ENCODE measurements around the gene ATG10.
"Not testable (repeated sequence)": the region's sequence is repeated elsewhere in the genome, so short reads cannot be mapped to it uniquely, and the experiment has no call there.

The ATG10 gene

DNA sequence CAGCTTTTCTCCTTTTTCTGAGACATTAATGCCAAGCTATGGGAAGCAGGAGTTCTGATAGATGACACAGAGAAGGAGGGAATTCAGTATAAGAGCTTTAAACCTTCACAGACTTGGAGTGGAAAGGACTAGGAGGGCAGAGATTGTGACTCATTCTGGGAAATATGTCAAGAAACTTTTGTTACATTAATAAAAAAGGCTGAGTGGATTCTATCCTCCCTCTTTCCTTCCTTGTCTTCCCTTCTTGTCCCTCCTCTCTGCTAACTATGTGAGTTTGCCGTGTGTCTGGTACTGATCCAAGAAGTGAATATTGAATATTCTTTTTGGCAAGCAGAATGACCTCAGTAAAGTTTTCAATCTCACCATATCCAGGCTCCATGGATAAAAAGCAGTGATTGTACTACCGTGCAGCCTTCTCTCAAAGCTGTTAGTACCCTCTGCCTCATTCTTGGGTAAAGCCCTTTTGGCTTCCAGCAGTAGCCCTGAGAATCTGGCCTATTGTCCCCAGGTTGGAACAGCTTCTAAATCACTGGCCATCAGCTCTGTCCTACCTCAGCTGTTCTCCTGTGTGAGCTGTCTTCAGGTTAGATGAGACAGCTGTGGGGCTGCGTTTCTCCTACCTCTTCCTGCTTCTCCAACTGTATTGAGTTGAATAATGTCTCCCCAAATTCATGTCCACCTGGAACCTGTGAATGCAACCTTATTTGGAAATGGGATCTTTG lies 73.9 kb downstream of the ATG10 start:
- no peak overlapping the region for H3K4me3 ChIP-seq
- H3K27ac ChIP-seq, result peak overlapping the region in 3 of 21 experiments; percentile 32 to 60 (median 42)

GRCh38 chr5:82046276-82046647 lies 74.4 kb downstream of the ATG10 start:
- Histone ChIP-seq H3K27ac (peak overlapping the region in 1 of 21 experiments; percentile 60), H3K4me3 (no peak overlapping the region)

GRCh38 chr5:82050955-82051354 lies 79.1 kb downstream of the ATG10 start:
- Histone ChIP-seq H3K27ac (no peak overlapping the region), H3K4me3 (no peak overlapping the region)

DNA sequence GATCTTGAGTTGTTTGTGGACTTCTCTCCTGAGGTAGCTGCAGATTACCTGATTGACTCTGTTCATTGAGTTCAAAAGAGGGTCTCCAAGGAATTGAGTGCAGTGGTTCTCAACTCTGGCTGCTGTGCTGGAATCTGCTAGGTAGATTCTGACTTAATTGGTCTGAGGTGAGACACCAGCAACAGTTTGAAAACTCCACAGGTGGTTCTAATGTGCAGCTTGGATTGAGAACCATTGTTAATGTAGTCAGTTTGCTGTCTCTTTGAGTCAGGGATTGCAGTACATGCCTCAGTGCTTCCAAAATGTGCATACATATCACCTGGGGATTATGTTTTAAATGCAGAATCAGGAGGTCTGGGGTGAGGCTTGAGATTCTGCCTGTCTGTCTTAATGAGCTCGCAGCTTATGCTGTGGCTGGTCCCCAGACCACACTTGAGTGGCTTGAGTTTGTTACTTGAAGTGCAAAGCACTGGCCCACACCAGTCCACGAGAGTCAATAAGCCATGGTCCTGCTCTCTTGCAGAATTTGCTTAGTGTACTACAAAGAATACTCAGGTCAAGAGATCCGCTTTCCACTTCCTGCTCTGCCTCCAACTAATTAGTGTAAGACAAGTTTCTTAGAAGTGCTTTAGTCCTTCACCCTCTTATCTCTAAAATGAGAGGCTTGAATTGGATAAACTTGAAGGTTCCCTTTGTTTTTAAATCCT lies 82.3 kb downstream of the ATG10 start:
- Histone ChIP-seq H3K27ac (no peak overlapping the region), H3K4me3 (no peak overlapping the region)

- Histone ChIP-seq H3K27ac (no peak overlapping the region), H3K4me3 (no peak overlapping the region)
These were observed 85.2 kb downstream of the ATG10 start for GRCh38 chr5:82057051-82057450.

- no peak overlapping the region for H3K27ac ChIP-seq
- no peak overlapping the region for H3K4me3 ChIP-seq
These were observed 86.9 kb downstream of the ATG10 start for GRCh38 chr5:82058710-82059109.

DNA sequence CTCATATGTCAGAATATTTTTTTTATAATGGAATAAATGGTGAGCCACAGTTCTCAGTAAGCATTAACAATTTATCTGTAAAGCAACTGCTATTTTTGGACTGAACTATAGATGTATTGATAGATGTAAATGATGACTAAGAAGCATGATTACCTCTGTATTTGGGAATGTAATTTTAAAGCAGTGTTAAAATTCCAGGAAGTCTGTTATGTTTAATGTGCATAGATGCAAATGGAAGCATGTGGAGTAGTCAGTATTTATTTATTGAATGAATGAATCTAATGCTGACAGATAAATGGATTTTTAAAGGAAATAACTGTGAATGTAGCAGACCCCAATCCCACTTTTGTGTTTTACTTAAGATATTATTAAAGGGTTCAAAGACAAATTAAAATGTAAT lies 95.0 kb downstream of the ATG10 start:
- H3K27ac ChIP-seq, result no peak overlapping the region
- no peak overlapping the region for H3K4me3 ChIP-seq

DNA sequence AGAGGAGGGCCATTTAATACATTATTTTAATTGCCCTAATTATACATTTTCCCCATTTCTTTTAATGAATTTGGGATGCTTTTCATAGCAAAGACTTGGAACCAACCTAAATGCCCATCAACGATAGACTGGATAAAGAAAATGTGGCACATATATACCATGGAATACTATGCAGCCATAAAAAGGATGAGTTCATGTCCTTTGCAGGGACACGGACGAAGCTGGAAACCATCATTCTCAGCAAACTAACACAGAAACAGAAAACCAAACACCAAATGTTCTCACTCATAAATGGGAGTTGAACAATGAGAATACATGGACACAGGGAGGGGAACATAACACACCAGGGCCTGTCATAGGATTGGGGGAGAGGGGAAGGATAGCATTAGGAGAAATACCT lies 96.2 kb downstream of the ATG10 start:
- H3K4me3 ChIP-seq, H3K27ac ChIP-seq: not testable (repeated sequence)

- Histone ChIP-seq H3K4me3 (no peak overlapping the region), H3K27ac (no peak overlapping the region)
These were observed 96.9 kb downstream of the ATG10 start for GRCh38 chr5:82068723-82069122.

DNA sequence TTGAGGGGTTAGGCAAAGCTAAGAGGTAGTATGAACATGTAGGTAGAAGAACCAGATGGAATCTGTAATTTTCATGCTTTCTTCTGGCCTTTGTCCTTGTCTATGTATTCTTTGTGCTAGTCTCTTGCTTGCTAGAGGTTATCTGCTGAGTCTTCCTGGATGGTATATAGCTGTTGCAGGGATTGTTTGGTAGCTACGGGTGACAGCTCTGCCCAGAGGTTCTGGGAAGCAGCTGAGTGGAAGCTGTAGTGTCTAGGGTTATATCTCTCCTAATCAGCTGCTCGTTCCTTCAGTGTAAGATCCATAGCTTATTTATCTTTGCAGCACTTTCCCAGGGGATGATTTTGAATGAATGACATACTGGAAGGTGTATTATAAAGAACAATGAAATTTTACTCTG lies 100.3 kb downstream of the ATG10 start:
- Histone ChIP-seq H3K4me3 (no peak overlapping the region), H3K27ac (no peak overlapping the region)

DNA sequence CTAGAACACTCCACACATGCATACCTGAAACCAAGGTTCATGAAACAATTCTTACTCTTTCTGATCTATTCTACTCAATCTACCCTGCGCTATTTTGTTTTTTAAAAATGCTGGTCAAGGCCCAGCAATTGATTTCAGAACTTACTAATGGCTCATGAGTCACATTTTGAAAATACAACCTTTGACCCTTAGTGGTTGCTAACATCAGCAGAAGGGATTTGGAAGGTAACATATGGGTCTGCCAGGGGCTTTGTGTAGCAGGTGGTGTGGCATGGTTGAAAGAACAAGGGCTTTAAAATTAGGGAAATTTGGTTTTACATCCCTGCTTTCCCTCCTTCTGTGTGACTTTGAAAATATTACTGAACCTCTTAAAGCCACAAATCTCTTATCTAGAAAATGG lies 101.4 kb downstream of the ATG10 start:
- Histone ChIP-seq H3K27ac (no peak overlapping the region), H3K4me3 (no peak overlapping the region)

DNA sequence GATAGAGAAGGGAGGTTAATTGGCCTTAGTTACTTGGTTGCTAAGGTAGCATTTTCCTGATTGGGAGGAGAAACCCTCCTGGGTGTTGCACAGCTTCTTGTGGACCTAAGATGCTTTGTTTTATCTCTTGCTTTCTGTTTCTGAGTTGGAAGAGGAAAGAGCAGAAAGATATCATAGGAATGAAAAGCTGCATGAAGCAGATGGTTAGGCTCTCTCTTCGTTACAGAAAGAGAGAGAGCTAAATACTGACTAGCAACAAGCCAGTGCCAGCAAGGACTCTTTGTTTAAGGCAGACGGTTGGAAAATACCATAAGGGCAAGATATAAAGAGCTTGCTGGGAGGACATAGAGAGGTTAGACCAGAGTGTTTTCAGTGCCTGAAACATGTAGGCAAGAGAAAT lies 103.1 kb downstream of the ATG10 start:
- no peak overlapping the region for H3K4me3 ChIP-seq
- no peak overlapping the region for H3K27ac ChIP-seq

DNA sequence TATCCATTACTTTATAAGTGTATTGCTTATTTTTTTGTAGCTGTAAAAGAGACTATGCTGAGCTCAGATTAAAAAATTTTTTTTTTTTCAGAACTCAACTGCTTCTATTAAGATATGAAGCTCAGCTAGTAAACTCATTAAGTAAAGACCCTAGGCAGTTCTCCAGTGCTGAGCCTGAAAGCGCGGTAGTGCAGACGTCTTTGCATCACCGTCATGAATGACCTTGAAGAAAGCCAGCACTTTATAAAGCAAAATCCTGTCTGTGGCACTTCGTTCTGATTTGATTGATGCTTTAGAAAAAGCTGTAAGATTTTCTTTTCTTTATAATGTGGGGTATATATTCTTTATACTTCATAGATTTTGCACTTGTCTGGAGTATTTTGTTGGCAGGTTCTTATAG lies 105.7 kb downstream of the ATG10 start:
- no peak overlapping the region for H3K4me3 ChIP-seq
- no peak overlapping the region for H3K27ac ChIP-seq

DNA sequence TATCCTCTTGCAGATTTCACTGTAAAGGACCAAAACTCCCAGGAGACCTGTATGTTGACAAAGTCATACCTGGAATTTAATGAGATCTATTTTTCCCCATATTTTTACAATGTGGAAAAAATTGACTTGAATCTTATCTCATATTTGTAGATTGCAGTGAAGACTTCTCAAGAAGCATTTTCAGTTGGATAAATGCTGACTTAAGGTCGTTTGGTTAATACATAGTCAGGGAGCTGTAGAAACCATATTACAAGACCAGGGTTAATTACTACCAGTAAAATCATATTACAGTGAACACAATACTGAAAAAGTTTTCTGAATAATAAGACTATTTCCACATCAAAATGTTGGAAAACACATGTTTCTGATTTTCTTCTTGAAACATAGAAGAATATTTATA lies 119.8 kb downstream of the ATG10 start:
- no peak overlapping the region for H3K4me3 ChIP-seq
- H3K27ac ChIP-seq, result no peak overlapping the region

GRCh38 chr5:82095536-82095935 lies 123.7 kb downstream of the ATG10 start:
- no peak overlapping the region for H3K4me3 ChIP-seq
- no peak overlapping the region for H3K27ac ChIP-seq

DNA sequence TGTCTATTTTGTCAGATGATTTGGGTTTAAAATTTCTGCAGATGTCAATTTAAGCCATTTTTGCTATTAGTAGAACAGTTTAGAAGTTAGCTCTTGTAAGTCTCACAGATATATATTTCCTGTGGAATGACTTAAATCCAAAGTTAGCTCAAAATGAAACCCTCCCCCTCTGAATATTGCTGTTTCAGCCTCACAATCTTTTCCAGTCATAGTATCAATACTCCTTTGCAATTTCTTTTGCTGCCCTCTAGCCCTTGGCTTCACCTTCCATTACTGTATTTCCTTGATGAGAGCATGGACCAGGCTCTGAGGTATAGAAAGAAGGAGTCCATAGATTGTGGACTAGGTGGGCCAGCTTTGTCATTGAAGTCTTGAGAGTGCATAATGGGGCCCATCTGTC lies 124.4 kb downstream of the ATG10 start:
- Histone ChIP-seq H3K4me3 (no peak overlapping the region), H3K27ac (no peak overlapping the region)

DNA sequence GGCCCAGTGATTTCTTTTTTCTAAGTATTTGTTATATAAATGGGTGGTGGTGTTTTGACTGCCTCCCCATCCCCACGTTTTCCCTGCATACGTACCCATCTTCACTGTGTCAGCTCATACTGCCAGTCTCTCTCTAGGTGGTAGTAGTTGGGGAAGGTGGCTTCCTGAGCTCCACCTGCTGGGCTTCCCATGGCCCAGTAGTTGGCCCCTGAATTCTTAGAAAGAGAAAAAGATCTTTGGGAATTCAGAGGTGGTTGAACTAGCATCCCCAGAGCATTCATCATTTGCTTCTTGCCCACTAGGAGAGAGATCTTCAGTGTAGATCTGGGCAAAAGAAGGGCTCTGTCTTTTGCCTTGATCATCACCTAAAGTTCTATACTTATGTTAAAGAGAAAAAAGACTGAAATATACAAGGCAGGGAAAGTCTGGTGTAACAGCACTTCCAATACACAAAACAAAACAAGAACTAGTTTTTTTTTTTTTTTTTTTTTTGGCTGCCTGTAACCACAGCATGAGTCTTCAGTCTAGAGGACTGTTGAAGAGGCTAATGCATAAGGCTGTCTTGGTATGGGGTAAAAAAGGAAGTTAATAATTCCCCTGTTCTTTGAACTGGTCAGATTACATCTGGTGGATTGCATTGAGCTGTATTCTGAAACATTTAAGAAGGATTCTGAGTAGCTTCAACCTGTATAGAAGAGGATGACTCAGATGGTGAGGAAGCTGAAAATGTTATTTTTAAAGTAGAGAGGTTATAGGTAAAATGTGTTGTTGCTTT lies 128.7 kb downstream of the ATG10 start:
- no peak overlapping the region for H3K4me3 ChIP-seq
- H3K27ac ChIP-seq, result no peak overlapping the region

- Histone ChIP-seq H3K4me3 (no peak overlapping the region), H3K27ac (no peak overlapping the region)
These were observed 133.0 kb downstream of the ATG10 start for GRCh38 chr5:82104872-82105271.

- Histone ChIP-seq H3K27ac (no peak overlapping the region), H3K4me3 (no peak overlapping the region)
These were observed 133.6 kb downstream of the ATG10 start for GRCh38 chr5:82105457-82105856.

- Histone ChIP-seq H3K4me3 (no peak overlapping the region), H3K27ac (peak overlapping the region in 2 of 21 experiments; percentile 11 to 19)
These were observed 134.4 kb downstream of the ATG10 start for GRCh38 chr5:82106207-82106606.

DNA sequence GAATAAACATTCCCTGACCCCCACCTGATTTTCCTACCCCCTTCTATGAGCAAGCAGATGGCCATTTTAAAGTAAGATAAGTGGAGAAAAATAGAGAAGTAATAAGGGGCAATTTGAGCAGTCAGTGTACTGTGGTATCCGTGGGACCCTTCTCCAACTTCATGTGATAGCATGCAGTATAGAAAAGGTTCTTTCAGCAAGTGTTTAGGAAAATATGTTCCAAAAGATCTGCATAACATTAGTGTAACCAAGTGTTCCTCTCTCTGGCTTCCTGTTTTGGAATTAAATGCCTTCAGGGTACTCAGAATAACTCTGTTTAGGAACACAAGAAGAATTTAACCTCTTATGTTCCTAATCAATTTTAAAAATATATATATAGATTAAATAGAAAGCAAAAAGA lies 134.9 kb downstream of the ATG10 start:
- no peak overlapping the region for H3K4me3 ChIP-seq
- peak overlapping the region in 3 of 21 experiments; percentile 11 to 26 (median 19) for H3K27ac ChIP-seq
